GM12878 (cell line): ENCODE measurements around the gene LRRC55. TPM values are rescaled to one million over a fixed set of nuclear protein-coding genes. Genes with fewer than 3 reads are reported as not detected.

Experiments
- ATAC-seq: fragments of 200-7000 bp; cut with Tn5 transposase; 3 replicates; pipeline ENCODE4 v1.9.1; 2020; ENCODE audit warnings: mild to moderate bottlenecking, moderate library complexity
- BruUV-seq: library from RNA; stranded (reverse); fragments of 400-500 nt; replicated peaks from 2 replicates; lab custom pipeline; 2021; lab: Mats Ljungman, UMichigan
- CTCF ChIA-PET: fragments of 300-600 bp; sonication (Branson Sonifier 250); formaldehyde crosslinking; extraction: SDS; loops from one replicate; lab custom pipeline; 2021; ENCODE audit warnings: inconsistent platforms; lab: Yijun Ruan, JAX
- POLR2A ChIA-PET: fragments of 350-600 bp; formaldehyde crosslinking; extraction: SDS; loops from one replicate; lab custom pipeline; 2021; ENCODE audit warnings: inconsistent platforms; lab: Charles Lee
- RAD21 ChIA-PET: fragments of 300-600 bp; sonication (Branson Sonifier 250); formaldehyde crosslinking; loops from one replicate; lab custom pipeline; 2023; ENCODE audit warnings: antibody characterized with exemption; ENCODE audit not compliant: unreplicated experiment; lab: Charles Lee
- SMC1A ChIA-PET: fragments of 300-600 bp; sonication (Branson Sonifier 250); formaldehyde crosslinking; loops from one replicate; lab custom pipeline; 2023; ENCODE audit not compliant: unreplicated experiment, uncharacterized antibody; lab: Charles Lee
- DNase-seq: peaks from one replicate; pipeline ENCODE4 v3.0.0-alpha.2; 2011; ENCODE audit warnings: low read depth, low spot score
- FAIRE-seq: peaks from 3 replicates; lab custom pipeline; 2011; peaks lifted over from hg19 to GRCh38; lab: Jason Lieb, UNC
- H2AFZ ChIP-seq: 2 replicates; pipeline ENCODE4 v1.6.0; 2011; ENCODE audit warnings: low read depth, low read length, control low read depth; ENCODE audit not compliant: control insufficient read depth
- H3K27ac ChIP-seq: 2 replicates; pipeline ENCODE4 v1.5.1; 2011; ENCODE audit warnings: control low read depth; ENCODE audit not compliant: control insufficient read depth, insufficient read depth
- H3K27me3 ChIP-seq, 2 experiments: replicated peaks in 1 of 2; 2 replicates each; pipeline versions ENCODE4 v1.6.0 to v1.6.1; 2011; ENCODE audit warnings: low read length in 1 of 2; ENCODE audit not compliant: control insufficient read depth in 2 of 2, insufficient read depth in 2 of 2
- H3K36me3 ChIP-seq, 2 experiments: 2 replicates each; pipeline ENCODE4 v1.5.1; 2011; ENCODE audit warnings: low read length in 1 of 2; ENCODE audit not compliant: control insufficient read depth in 2 of 2, insufficient read depth in 2 of 2
- H3K4me1 ChIP-seq: 2 replicates; pipeline ENCODE4 v1.6.1; 2011; ENCODE audit warnings: mild to moderate bottlenecking, low read length, moderate library complexity, mixed read lengths; ENCODE audit not compliant: control insufficient read depth, insufficient read depth
- H3K4me2 ChIP-seq: 2 replicates; pipeline ENCODE4 v1.6.0; 2011; ENCODE audit warnings: control low read depth; ENCODE audit not compliant: control insufficient read depth, insufficient read depth
- H3K4me3 ChIP-seq: fragments of 200-600 bp; sonication (generic); 2 replicates; pipeline ENCODE4 v1.5.1; 2016
- H3K79me2 ChIP-seq: 2 replicates; pipeline ENCODE4 v1.6.0; 2011; ENCODE audit warnings: low read length; ENCODE audit not compliant: control insufficient read depth, insufficient read depth
- H3K9ac ChIP-seq: 2 replicates; pipeline ENCODE4 v1.8.0; 2011; ENCODE audit warnings: low read length, control low read depth, mixed read lengths; ENCODE audit not compliant: control insufficient read depth, insufficient read depth
- H3K9me3 ChIP-seq: replicated peaks from 3 replicates; pipeline ENCODE4 v1.5.1; 2011; ENCODE audit warnings: mild to moderate bottlenecking, low read length; ENCODE audit not compliant: control insufficient read depth, insufficient read depth
- H4K20me1 ChIP-seq: 2 replicates; pipeline ENCODE4 v1.6.0; 2011; ENCODE audit not compliant: control insufficient read depth, insufficient read depth
- CEBPZ ChIP-seq: fragments of 150-350 bp; IDR thresholded peaks from 2 replicates; pipeline ENCODE4 v1.6.1; 2016; ENCODE audit warnings: low read depth, low read length
- E2F4 ChIP-seq: IDR thresholded peaks from 2 replicates; pipeline ENCODE4 v1.6.1; 2012; ENCODE audit warnings: low read depth, low read length, improper control_type of control experiment
- MEF2A ChIP-seq: IDR thresholded peaks from 2 replicates; pipeline ENCODE4 v1.6.1; 2011; ENCODE audit warnings: low read depth, mild to moderate bottlenecking, low read length, moderate library complexity; ENCODE audit not compliant: insufficient read depth
- NBN ChIP-seq: fragments of 450-650 bp; IDR thresholded peaks from 2 replicates; pipeline ENCODE4 v1.6.1; 2016
- PAX5 ChIP-seq: IDR thresholded peaks from 2 replicates; pipeline ENCODE4 v1.6.1; 2011; ENCODE audit warnings: low read depth, low read length, borderline replicate concordance
- WGBS: methylation state at CpG from one replicate; pipeline ENCODE4 v1.1.6; 2016; ENCODE audit warnings: low lambda C conversion rate; ENCODE audit not compliant: insufficient replicate concordance, insufficient coverage; ENCODE audit errors: missing lambda C conversion rate; 5-methylcytosine and 5-hydroxymethylcytosine counted together
- in situ Hi-C: fragments of 300-500 bp; cut with MboI; formaldehyde crosslinking; loops from 9 replicates; pipeline ENCODE4 v1.14.3; 2018; ENCODE audit warnings: mixed read lengths
- intact Hi-C: fragments of 100-400 bp; cut with micrococcal nuclease; formaldehyde crosslinking; loops from one replicate; pipeline ENCODE4 v1.14.2; 2022; ENCODE audit not compliant: unreplicated experiment
- polyA plus RNA-seq, 11 experiments: library from polyadenylated mRNA; depleted of rRNA in 4 of 11; unstranded in 6 of 11; stranded (reverse) in 5 of 11; fragments of >200 nt; fragmentation: Nextera tagmentation in 4 of 11; fragmentation: Illumina TruSeq in 1 of 11; extraction: Ambion mirVana in 4 of 11; extraction: Trizol in 1 of 11; gene quantifications; 1 replicate in 1 of 11; 2 replicates in 10 of 11; pipeline versions ENCODE4 v1.2.1 to v1.2.3, GENCODE V29; 2011 to 2016; ENCODE audit warnings: inconsistent platforms in 2 of 11, missing spikeins in 2 of 11, low read depth in 1 of 11
- total RNA-seq, 4 experiments: library from RNA; depleted of rRNA in 3 of 4; stranded (reverse); fragments of >200 nt in 3 of 4; fragmentation: Illumina TruSeq in 1 of 4; extraction: Trizol in 1 of 4; gene quantifications; 2 replicates each; pipeline versions ENCODE4 v1.2.1 to v1.2.3, GENCODE V29; 2013 to 2021

The LRRC55 gene
- total and polyA plus RNA-seq, 10 of the 15 experiments (the other 5 are each of a cell fraction or from before 2014, with no cell fraction given) = 0.01 to 0.04 TPM; not detected in 8

DNA sequence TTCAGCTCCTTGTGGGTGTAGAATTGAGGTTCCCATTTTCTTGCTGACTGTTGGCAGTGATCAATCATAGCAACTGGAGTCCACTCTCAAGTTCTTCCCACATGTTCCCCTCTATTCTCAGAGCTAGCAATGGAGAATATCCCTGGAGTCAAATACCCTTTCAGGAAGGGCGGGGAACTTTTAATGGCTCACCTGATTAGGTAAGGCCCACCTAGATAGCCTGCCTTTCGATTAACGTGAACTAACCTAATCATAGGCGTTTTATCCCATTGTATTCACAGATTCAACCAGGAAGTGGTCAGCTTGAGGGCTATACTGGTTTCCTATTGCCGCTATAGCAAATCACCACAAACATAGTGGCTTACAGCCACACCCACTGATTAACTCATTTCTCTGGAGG lies 7.1 kb upstream of the LRRC55 start:
- SMC1A ChIA-PET = no interaction called here
- FAIRE-seq = no peak

More for the DNA sequence above, 7.1 kb upstream of the LRRC55 start:
- H4K20me1 ChIP-seq = no peaks in the 10 kb centered on the region
- H3K9me3 ChIP-seq = no peaks in the 10 kb centered on the region
- no peak overlapping the region for H3K27ac ChIP-seq
- no peak overlapping the region for H2AFZ ChIP-seq
- no peak overlapping the region for H3K4me3 ChIP-seq
- no peak overlapping the region for H3K4me2 ChIP-seq
- ATAC-seq (no peak), DNase-seq (no peak)
- H3K79me2 ChIP-seq = no peaks in the 10 kb centered on the region
- in situ Hi-C loops (no loop called here), intact Hi-C loops (loop anchor here (10.0 kb wide), 1 partner anchor 50 kb away; no protein-coding TSS in a partner anchor)
- no TSS peak for BruUV-seq
- WGBS = 6% methylated on average over 5 of the region's 5 CpGs
- CTCF ChIA-PET = no interaction called here
- POLR2A ChIA-PET = no interaction called here
- RAD21 ChIA-PET = no interaction called here
- TF ChIP-seq MEF2A (no peak), NBN (no peak), E2F4 (no peak), PAX5 (no peak), CEBPZ (no peak)
- no peaks in the 10 kb centered on the region for H3K36me3 ChIP-seq
- H3K4me1 ChIP-seq = no peaks in the 10 kb centered on the region
- no peak overlapping the region for H3K9ac ChIP-seq
- H3K27me3 ChIP-seq = no peaks in the 10 kb centered on the region
